ES-I3 (cell line): ENCODE measurements around the gene LRIG1.

Source experiments
- H3K36me3 ChIP-seq: 2 replicates; pipeline ENCODE4 v1.6.1; 2013; ENCODE audit warnings: mild to moderate bottlenecking, low read length, control low read depth, moderate library complexity; ENCODE audit not compliant: insufficient read depth
- H3K4me1 ChIP-seq: 2 replicates; pipeline ENCODE4 v1.6.1; 2013; ENCODE audit warnings: mild to moderate bottlenecking, control low read depth, low read length; ENCODE audit not compliant: insufficient read depth
- H3K9ac ChIP-seq: 2 replicates; pipeline ENCODE4 v1.6.1; 2013; ENCODE audit warnings: low read depth, mild to moderate bottlenecking, low read length, moderate library complexity
- H3K9me3 ChIP-seq: 2 replicates; pipeline ENCODE4 v1.6.1; 2013; ENCODE audit warnings: mild to moderate bottlenecking, low read length, moderate library complexity; ENCODE audit not compliant: control insufficient read depth, insufficient read depth

The LRIG1 gene

DNA sequence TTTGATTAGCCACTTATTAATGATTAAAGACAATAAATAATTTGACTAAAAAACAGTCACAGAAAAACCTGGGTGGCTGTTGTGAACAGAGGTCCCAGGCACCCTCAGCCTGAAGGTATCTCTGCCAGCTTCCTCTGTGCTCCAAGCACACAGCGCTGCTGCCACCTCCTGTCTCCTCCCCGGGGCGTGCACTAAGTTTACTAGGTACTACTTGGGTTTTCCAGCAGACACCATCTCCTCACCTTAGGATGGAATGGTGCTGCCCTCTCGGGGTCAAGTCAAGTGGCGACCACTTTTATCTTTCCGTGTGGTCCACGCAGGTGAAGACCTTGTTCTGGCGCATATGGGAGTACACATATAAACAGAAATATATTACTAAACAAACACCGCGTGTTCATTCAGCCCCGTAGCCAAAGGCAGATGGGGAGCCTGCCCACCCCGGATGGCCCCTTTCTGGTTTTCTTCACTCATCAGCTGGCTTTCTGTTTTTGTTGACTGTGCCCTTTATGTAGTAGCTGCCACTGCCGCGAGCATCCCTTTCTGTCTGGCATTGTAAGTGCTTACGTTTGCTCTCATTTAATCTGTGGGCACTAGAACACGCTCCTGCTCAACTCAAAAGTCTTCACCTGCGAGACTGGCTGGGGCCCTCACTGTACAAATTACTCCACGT, 128.0 kb downstream of the LRIG1 start:
- Histone ChIP-seq H3K36me3 (peaks cover 8% of the 10 kb centered on the region; the same call in 1 of the 2 replicates), H3K9ac (no peak overlapping the region), H3K9me3 (no peaks in the 10 kb centered on the region), H3K4me1 (no peaks in the 10 kb centered on the region)

DNA sequence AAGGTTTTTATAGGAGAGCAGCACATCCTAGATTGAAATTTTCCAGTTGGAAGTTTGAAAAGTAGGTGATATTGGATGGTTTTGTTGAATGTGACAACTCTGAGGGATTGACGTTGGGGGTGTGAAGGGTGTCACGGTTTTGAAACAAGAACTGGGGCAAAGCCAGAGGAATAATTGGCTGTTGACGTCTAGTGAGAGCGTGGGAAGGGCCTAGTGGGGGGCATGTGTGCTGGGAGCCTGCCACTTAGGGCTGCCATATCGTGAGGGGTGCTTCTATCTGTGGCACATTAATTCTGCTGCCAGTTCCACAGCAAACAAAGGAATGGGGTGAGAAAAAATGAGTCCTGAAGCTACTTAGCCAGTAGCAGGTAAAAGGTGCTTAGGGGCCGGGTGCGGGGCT, 129.4 kb downstream of the LRIG1 start:
- Histone ChIP-seq H3K36me3 (0 out of 2 replicates have a peak, but pooled peaks cover under 1% of the 10 kb centered on the region), H3K9ac (no peak overlapping the region), H3K4me1 (peaks cover 5% of the 10 kb centered on the region; the same call in 1 of the 2 replicates)

DNA sequence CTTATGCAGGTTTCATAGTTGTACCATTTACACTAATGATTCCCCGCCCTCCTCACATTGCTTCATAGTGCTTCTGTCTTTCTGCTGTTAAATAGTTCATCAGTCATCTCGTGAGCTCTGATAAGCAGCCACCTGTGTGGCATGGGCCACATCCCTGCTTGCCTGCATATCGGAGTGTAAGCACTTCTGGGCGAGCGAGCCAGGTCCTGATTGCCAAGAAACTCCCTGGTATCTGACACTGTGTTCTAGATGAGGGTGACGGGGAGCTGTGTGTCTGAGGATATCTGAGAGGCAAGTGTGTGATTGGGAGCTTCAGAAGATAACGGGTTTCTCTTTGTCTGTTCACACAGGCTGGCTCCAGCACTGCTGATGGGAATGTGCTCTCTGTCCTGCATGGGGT, 130.6 kb downstream of the LRIG1 start:
- peaks cover 12% of the 10 kb centered on the region for H3K4me1 ChIP-seq
- no peaks in the 10 kb centered on the region for H3K36me3 ChIP-seq
- no peaks in the 10 kb centered on the region for H3K9me3 ChIP-seq
- H3K9ac ChIP-seq: no peak overlapping the region

More for the DNA sequence above, 129.4 kb downstream of the LRIG1 start:
- no peaks in the 10 kb centered on the region for H3K9me3 ChIP-seq

DNA sequence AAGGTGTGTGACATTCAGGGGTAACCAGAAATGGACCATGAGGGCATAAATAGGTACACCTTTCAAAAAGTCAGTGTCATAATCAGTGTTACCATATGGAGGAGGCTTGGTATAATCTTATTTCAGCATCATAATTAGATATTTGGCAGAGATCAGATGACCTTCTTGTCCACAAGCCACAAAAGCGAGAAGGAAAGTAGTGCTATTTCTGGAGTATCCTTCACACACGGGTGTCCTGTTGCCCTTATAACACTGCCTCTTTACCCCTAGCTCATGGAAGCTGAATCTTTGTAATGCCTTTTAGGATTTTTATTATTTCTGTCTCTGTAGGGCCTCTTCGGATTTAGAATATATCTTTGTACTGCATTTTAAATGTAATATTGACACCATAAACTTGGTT, 132.8 kb downstream of the LRIG1 start:
- Histone ChIP-seq H3K36me3 (no peaks in the 10 kb centered on the region), H3K9ac (no peak overlapping the region), H3K4me1 (peaks cover 18% of the 10 kb centered on the region), H3K9me3 (no peaks in the 10 kb centered on the region)

DNA sequence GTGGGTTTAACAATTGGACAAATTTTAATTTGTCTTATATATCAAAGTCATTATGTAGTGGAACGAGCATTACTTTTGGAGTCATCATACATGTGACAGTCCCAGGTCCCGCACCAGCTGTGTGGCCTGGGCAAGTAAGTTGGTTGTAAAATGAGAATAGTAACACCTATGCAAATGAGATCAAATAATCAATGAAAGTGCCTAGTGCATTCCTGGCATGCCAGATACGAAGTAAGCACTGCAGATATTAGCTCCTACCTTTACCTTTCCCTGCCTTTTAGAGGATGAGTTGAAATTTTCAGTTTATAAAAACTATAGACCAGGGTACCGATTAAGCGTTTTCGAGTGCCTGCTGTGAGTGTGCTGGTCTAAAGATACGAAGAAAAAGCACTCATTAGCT, 134.1 kb downstream of the LRIG1 start:
- H3K36me3 ChIP-seq: no peaks in the 10 kb centered on the region
- no peak overlapping the region for H3K9ac ChIP-seq
- H3K9me3 ChIP-seq: no peaks in the 10 kb centered on the region
- H3K4me1 ChIP-seq: peaks cover 25% of the 10 kb centered on the region

DNA sequence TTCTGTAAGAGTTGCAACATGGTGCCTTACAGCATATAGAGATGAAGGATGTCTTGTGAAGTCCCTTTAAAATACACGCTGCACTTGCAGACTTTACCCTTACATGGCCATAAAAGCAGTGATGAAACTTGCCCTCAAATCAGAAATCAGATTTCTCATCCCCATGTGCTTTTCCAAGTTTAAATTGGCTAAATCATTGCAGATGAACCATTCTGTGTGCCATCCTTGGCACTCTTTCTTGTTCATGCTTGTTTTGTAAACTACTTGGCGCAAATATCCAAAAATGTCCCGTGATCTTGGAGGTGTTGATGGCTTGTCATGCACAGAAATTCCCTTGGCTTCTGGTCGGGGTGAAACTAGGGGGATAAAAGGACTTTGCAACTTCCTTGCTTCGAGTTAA, 135.7 kb downstream of the LRIG1 start:
- Histone ChIP-seq H3K9me3 (no peaks in the 10 kb centered on the region), H3K9ac (no peak overlapping the region), H3K36me3 (no peaks in the 10 kb centered on the region), H3K4me1 (peaks cover 25% of the 10 kb centered on the region)

DNA sequence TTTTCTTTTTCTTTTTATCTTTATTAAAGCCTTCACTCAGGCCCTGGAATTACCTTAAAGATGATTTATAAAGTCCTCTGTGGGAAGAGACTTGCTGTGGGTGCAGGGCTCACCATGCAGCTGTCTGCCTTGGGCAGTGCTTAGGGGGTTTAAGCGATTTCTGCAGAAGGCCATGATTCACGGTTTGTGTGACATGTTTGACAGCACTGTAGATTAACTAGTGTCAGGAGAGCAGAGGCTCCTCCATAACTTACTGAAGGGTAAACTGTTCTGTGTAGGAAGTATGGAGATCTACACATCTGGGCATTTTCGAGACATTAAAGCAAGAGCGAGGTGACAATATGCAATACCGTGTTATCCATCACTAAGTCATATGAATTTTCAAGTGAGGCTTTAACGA, 137.7 kb downstream of the LRIG1 start:
- Histone ChIP-seq H3K9me3 (no peaks in the 10 kb centered on the region), H3K36me3 (no peaks in the 10 kb centered on the region), H3K4me1 (peaks cover 25% of the 10 kb centered on the region), H3K9ac (no peak overlapping the region)

DNA sequence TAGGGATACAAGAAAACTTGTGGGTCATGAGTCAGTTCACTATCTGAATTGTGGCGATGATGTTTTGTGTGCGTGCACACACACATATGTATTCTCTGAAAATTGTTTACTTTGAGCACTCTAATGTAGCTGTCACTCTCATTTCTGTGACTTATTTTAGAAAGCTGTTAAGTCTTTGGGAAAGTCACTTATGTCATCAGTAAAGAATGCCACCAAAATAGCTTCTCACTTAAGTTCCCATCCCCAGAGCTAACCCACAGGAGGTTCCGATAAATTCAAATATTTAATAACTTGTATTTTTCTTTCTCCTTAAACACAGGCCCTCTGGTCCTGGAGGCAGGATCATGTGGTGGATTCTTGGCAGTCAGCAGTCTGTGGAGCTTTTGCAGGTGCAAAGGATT, 138.3 kb downstream of the LRIG1 start:
- no peaks in the 10 kb centered on the region for H3K36me3 ChIP-seq
- no peak overlapping the region for H3K9ac ChIP-seq
- H3K4me1 ChIP-seq: peaks cover 25% of the 10 kb centered on the region
- H3K9me3 ChIP-seq: no peaks in the 10 kb centered on the region

DNA sequence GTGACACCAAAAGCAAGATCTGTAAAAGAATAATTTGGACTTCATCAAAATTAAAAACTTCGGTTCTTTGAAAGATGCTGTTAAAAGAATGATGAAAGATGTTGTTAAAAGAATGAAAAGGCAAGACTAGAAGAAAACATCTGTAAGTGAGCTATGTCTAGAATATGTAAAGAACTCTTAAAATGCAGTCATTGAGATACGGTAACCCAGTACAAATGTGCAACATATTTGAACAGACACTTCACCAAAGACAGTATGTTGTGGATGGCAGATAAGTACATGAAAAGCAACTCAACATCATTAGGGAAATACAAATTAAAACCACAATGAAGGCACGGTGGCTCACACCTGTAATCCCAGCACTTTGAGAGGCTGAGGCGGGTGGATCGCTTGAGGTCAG, 139.5 kb downstream of the LRIG1 start:
- Histone ChIP-seq H3K9ac (no peak overlapping the region), H3K9me3 (no peaks in the 10 kb centered on the region), H3K36me3 (no peaks in the 10 kb centered on the region), H3K4me1 (peaks cover 19% of the 10 kb centered on the region)

DNA sequence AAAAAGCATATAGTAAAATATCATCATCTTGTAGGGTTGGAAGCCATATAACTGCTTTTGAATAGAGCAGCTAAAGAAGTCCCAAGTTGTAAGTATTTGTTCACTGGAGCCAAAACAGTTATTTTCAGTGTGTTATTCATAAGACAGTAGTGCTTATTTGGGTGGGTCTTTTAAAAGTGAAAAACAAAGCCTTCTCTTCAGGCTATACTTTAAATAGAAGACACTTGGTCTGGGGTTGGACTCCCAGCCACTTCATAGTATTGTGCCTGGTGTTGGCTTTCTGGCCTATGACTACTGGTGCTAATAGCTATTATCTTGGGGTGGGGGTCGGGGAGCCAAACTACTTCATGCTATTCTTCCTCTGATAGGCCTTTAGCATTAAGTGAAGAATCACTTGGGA, 144.8 kb downstream of the LRIG1 start:
- no peak overlapping the region for H3K9ac ChIP-seq
- H3K36me3 ChIP-seq: no peaks in the 10 kb centered on the region
- H3K4me1 ChIP-seq: peaks cover 9% of the 10 kb centered on the region
- H3K9me3 ChIP-seq: no peaks in the 10 kb centered on the region

DNA sequence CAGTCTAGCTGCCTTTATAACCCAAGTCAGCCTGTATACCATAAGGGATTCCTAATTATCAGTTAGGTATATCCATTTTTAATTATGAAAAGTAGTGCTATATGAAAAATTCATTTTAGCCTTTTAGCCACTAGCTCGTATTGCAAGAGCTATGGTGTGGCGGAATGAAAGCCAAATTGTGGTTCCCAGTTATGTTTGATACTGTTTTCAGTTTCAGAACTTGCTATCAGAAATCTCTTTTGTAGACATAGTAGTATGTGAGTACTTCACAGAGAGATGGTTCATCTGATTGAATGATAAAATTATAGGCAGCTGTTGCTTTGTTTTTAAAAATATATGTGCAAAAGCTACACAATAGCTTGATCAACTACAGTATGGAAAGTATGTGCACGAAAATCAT, 145.4 kb downstream of the LRIG1 start:
- Histone ChIP-seq H3K9me3 (no peaks in the 10 kb centered on the region), H3K4me1 (peaks cover 9% of the 10 kb centered on the region), H3K36me3 (no peaks in the 10 kb centered on the region), H3K9ac (no peak overlapping the region)

DNA sequence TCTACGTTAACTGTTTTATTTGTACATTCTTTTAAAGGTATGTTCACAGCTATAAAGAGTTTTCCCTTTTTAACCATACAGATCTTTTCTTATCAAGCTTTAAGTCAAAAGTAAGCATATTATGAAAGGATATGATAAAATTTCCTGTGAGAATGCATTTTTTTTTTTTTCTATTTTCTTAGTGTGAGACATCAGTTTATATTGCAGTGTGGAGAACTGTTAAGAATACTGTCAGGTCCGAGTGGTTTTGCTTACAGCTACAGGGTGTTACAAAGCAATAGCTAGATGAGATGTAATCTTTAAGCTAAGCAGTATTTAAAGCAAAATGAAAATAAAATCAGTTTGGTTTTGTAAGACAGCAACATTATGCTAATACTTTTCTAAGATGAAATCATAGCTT, 146.8 kb downstream of the LRIG1 start:
- no peaks in the 10 kb centered on the region for H3K36me3 ChIP-seq
- H3K9ac ChIP-seq: no peak overlapping the region
- H3K4me1 ChIP-seq: peaks cover 9% of the 10 kb centered on the region
- H3K9me3 ChIP-seq: no peaks in the 10 kb centered on the region

DNA sequence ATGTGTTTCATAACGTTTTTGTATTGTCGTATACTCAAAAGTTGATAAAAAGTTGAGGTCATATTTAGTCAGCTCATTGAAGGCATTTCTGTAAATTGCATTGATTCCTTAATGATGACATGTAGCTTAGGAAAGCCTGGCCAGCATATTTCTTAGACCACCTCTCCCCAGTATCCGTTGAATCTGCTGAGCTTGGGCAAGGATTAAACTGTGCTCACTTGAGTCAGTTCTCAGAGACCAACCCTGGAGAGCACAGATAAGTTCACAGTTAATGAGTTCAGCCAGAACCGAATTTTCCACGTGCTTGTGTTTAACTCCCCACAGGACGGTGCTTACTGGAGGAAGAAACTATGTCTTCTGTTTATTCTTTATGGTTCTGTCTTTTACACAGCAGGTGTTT, 147.3 kb downstream of the LRIG1 start:
- peaks cover 9% of the 10 kb centered on the region for H3K4me1 ChIP-seq
- H3K9me3 ChIP-seq: no peaks in the 10 kb centered on the region
- H3K9ac ChIP-seq: no peak overlapping the region
- no peaks in the 10 kb centered on the region for H3K36me3 ChIP-seq

DNA sequence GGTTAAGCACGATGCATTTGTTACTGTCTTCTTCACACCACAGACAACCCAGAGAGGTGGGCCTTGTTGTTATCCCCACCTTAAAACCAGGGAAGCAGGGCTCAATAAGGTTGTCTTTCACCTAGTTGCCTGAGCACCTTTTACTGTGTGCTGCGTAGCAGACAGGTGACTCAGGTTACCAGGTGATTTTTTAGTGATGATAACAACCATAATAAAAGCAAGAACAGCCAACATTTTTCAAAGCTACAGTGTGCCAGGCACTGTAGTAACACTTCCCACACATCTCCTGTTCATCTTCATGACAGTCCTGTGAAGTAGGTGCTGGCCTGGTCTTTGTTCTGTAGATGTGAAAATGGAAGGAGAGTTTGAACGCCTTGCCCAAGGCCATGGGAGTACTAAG, 147.8 kb downstream of the LRIG1 start:
- Histone ChIP-seq H3K4me1 (peaks cover 9% of the 10 kb centered on the region), H3K9me3 (no peaks in the 10 kb centered on the region), H3K36me3 (no peaks in the 10 kb centered on the region), H3K9ac (no peak overlapping the region)

DNA sequence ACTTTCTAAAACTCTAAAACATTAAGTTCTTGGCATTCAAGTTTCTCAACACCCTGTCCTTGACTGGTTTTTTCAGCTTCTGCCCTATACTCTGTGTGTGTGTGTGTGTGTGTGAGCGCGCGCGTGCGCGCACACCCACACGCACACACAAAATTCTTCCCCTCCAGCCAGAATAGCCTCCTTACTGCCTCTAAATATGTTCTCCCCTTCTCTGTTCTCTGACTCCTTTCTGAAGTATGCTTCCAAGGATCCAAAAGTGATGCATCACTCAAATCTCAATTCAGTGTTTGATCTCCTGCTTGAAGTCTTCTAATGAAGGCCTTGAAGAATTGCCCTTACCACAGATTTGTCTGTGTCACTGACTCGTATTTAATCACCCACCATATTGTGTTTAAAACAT, 150.2 kb downstream of the LRIG1 start:
- Histone ChIP-seq H3K4me1 (peaks cover 9% of the 10 kb centered on the region), H3K9me3 (no peaks in the 10 kb centered on the region), H3K36me3 (no peaks in the 10 kb centered on the region), H3K9ac (no peak overlapping the region)

DNA sequence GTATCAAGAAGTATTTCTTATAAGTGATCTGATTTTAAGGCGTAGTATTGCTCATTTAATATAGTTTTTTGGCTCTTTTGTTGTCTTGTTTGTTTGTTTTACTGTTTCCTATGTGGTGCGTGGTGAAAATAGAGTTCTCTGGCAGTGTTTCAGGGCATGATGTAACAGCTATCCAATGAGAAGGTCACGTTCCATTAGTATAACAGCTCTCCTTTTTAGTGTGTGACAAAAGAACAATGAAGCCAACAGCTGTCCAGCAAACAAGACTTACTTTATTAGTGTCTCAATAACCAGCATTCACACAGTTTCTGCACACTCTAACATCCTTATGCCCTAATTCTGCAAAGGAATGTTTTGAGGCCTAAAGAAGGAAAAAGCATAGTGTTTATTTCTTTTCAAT, 152.1 kb downstream of the LRIG1 start:
- Histone ChIP-seq H3K9me3 (no peaks in the 10 kb centered on the region), H3K36me3 (no peaks in the 10 kb centered on the region)

More for the DNA sequence above, 152.1 kb downstream of the LRIG1 start:
- H3K4me1 ChIP-seq: peaks cover 14% of the 10 kb centered on the region
- no peak overlapping the region for H3K9ac ChIP-seq
